GM12878 (cell line): ENCODE measurements around the gene XRN2. TPM values are rescaled to one million over a fixed set of nuclear protein-coding genes. Genes with fewer than 3 reads are reported as not detected.

Source experiments
- ATAC-seq: fragments of 200-7000 bp; cut with Tn5 transposase; 3 replicates; pipeline ENCODE4 v1.9.1; 2020; ENCODE audit warnings: mild to moderate bottlenecking, moderate library complexity
- BruUV-seq: library from RNA; stranded (reverse); fragments of 400-500 nt; replicated peaks from 2 replicates; lab custom pipeline; 2021; lab: Mats Ljungman, UMichigan
- CTCF ChIA-PET: fragments of 300-600 bp; sonication (Branson Sonifier 250); formaldehyde crosslinking; extraction: SDS; loops from one replicate; lab custom pipeline; 2021; ENCODE audit warnings: inconsistent platforms; lab: Yijun Ruan, JAX
- POLR2A ChIA-PET: fragments of 350-600 bp; formaldehyde crosslinking; extraction: SDS; loops from one replicate; lab custom pipeline; 2021; ENCODE audit warnings: inconsistent platforms; lab: Charles Lee
- RAD21 ChIA-PET: fragments of 300-600 bp; sonication (Branson Sonifier 250); formaldehyde crosslinking; loops from one replicate; lab custom pipeline; 2023; ENCODE audit warnings: antibody characterized with exemption; ENCODE audit not compliant: unreplicated experiment; lab: Charles Lee
- SMC1A ChIA-PET: fragments of 300-600 bp; sonication (Branson Sonifier 250); formaldehyde crosslinking; loops from one replicate; lab custom pipeline; 2023; ENCODE audit not compliant: unreplicated experiment, uncharacterized antibody; lab: Charles Lee
- DNase-seq: peaks from one replicate; pipeline ENCODE4 v3.0.0-alpha.2; 2011; ENCODE audit warnings: low read depth, low spot score
- FAIRE-seq: peaks from 3 replicates; lab custom pipeline; 2011; peaks lifted over from hg19 to GRCh38; lab: Jason Lieb, UNC
- H2AFZ ChIP-seq: 2 replicates; pipeline ENCODE4 v1.6.0; 2011; ENCODE audit warnings: low read depth, low read length, control low read depth; ENCODE audit not compliant: control insufficient read depth
- H3K27ac ChIP-seq: 2 replicates; pipeline ENCODE4 v1.5.1; 2011; ENCODE audit warnings: control low read depth; ENCODE audit not compliant: control insufficient read depth, insufficient read depth
- H3K27me3 ChIP-seq, 2 experiments: replicated peaks in 1 of 2; 2 replicates each; pipeline versions ENCODE4 v1.6.0 to v1.6.1; 2011; ENCODE audit warnings: low read length in 1 of 2; ENCODE audit not compliant: control insufficient read depth in 2 of 2, insufficient read depth in 2 of 2
- H3K36me3 ChIP-seq, 2 experiments: 2 replicates each; pipeline ENCODE4 v1.5.1; 2011; ENCODE audit warnings: low read length in 1 of 2; ENCODE audit not compliant: control insufficient read depth in 2 of 2, insufficient read depth in 2 of 2
- H3K4me1 ChIP-seq: 2 replicates; pipeline ENCODE4 v1.6.1; 2011; ENCODE audit warnings: mild to moderate bottlenecking, low read length, moderate library complexity, mixed read lengths; ENCODE audit not compliant: control insufficient read depth, insufficient read depth
- H3K4me2 ChIP-seq: 2 replicates; pipeline ENCODE4 v1.6.0; 2011; ENCODE audit warnings: control low read depth; ENCODE audit not compliant: control insufficient read depth, insufficient read depth
- H3K4me3 ChIP-seq: fragments of 200-600 bp; sonication (generic); 2 replicates; pipeline ENCODE4 v1.5.1; 2016
- H3K79me2 ChIP-seq: 2 replicates; pipeline ENCODE4 v1.6.0; 2011; ENCODE audit warnings: low read length; ENCODE audit not compliant: control insufficient read depth, insufficient read depth
- H3K9ac ChIP-seq: 2 replicates; pipeline ENCODE4 v1.8.0; 2011; ENCODE audit warnings: low read length, control low read depth, mixed read lengths; ENCODE audit not compliant: control insufficient read depth, insufficient read depth
- H3K9me3 ChIP-seq: replicated peaks from 3 replicates; pipeline ENCODE4 v1.5.1; 2011; ENCODE audit warnings: mild to moderate bottlenecking, low read length; ENCODE audit not compliant: control insufficient read depth, insufficient read depth
- H4K20me1 ChIP-seq: 2 replicates; pipeline ENCODE4 v1.6.0; 2011; ENCODE audit not compliant: control insufficient read depth, insufficient read depth
- CREB1 ChIP-seq: IDR thresholded peaks from 2 replicates; pipeline ENCODE4 v1.6.1; 2012; ENCODE audit warnings: low read depth, mild to moderate bottlenecking, inconsistent platforms
- MYB ChIP-seq: fragments of 150-350 bp; IDR thresholded peaks from 2 replicates; pipeline ENCODE4 v1.6.1; 2014; ENCODE audit warnings: mild to moderate bottlenecking, low read depth, low read length, borderline replicate concordance
- RAD51 ChIP-seq: fragments of 450-650 bp; IDR thresholded peaks from 2 replicates; pipeline ENCODE4 v1.6.1; 2016; ENCODE audit warnings: moderate library complexity, mild to moderate bottlenecking, inconsistent platforms
- RCOR1 ChIP-seq: conservative IDR thresholded peaks from 2 replicates; pipeline ENCODE4 v1.6.1; 2012; ENCODE audit warnings: low read depth, low read length, improper control_type of control experiment
- RFX5 ChIP-seq: IDR thresholded peaks from 2 replicates; pipeline ENCODE4 v1.6.1; 2011; ENCODE audit warnings: low read depth, low read length, improper control_type of control experiment
- RUNX3 ChIP-seq: IDR thresholded peaks from 2 replicates; pipeline ENCODE4 v1.6.1; 2012; ENCODE audit warnings: low read length, inconsistent platforms
- WRNIP1 ChIP-seq: IDR thresholded peaks from 2 replicates; pipeline ENCODE4 v1.6.1; 2011; ENCODE audit warnings: low read depth, low read length, improper control_type of control experiment, borderline replicate concordance
- ZNF384 ChIP-seq: IDR thresholded peaks from 2 replicates; pipeline ENCODE4 v1.6.1; 2012; ENCODE audit warnings: low read depth, mild to moderate bottlenecking, low read length, improper control_type of control experiment, borderline replicate concordance
- WGBS: methylation state at CpG from one replicate; pipeline ENCODE4 v1.1.6; 2016; ENCODE audit warnings: low lambda C conversion rate; ENCODE audit not compliant: insufficient replicate concordance, insufficient coverage; ENCODE audit errors: missing lambda C conversion rate; 5-methylcytosine and 5-hydroxymethylcytosine counted together
- in situ Hi-C: fragments of 300-500 bp; cut with MboI; formaldehyde crosslinking; loops from 9 replicates; pipeline ENCODE4 v1.14.3; 2018; ENCODE audit warnings: mixed read lengths
- intact Hi-C: fragments of 100-400 bp; cut with micrococcal nuclease; formaldehyde crosslinking; loops from one replicate; pipeline ENCODE4 v1.14.2; 2022; ENCODE audit not compliant: unreplicated experiment
- polyA plus RNA-seq, 11 experiments: library from polyadenylated mRNA; depleted of rRNA in 4 of 11; unstranded in 6 of 11; stranded (reverse) in 5 of 11; fragments of >200 nt; fragmentation: Nextera tagmentation in 4 of 11; fragmentation: Illumina TruSeq in 1 of 11; extraction: Ambion mirVana in 4 of 11; extraction: Trizol in 1 of 11; gene quantifications; 1 replicate in 1 of 11; 2 replicates in 10 of 11; pipeline versions ENCODE4 v1.2.1 to v1.2.3, GENCODE V29; 2011 to 2016; ENCODE audit warnings: inconsistent platforms in 2 of 11, missing spikeins in 2 of 11, low read depth in 1 of 11
- total RNA-seq, 4 experiments: library from RNA; depleted of rRNA in 3 of 4; stranded (reverse); fragments of >200 nt in 3 of 4; fragmentation: Illumina TruSeq in 1 of 4; extraction: Trizol in 1 of 4; gene quantifications; 2 replicates each; pipeline versions ENCODE4 v1.2.1 to v1.2.3, GENCODE V29; 2013 to 2021
- TF ChIP-seq, protein P1 (sequence below): fragments of 450-650 bp; formaldehyde crosslinking; IDR thresholded peaks from 2 replicates; pipeline ENCODE4 v1.5.0; 2022; ENCODE audit warnings: mild to moderate bottlenecking, missing genetic modification characterization
- TF ChIP-seq, protein P2 (sequence below): fragments of 450-650 bp; IDR thresholded peaks from 2 replicates; pipeline ENCODE4 v1.6.1; 2017; ENCODE audit warnings: antibody characterized with exemption, mild to moderate bottlenecking, moderate library complexity

Gene XRN2
- total and polyA plus RNA-seq, 10 of the 15 experiments (the other 5 are each of a cell fraction or from before 2014, with no cell fraction given): 59.7 to 97.8 (median 75.6) TPM

DNA sequence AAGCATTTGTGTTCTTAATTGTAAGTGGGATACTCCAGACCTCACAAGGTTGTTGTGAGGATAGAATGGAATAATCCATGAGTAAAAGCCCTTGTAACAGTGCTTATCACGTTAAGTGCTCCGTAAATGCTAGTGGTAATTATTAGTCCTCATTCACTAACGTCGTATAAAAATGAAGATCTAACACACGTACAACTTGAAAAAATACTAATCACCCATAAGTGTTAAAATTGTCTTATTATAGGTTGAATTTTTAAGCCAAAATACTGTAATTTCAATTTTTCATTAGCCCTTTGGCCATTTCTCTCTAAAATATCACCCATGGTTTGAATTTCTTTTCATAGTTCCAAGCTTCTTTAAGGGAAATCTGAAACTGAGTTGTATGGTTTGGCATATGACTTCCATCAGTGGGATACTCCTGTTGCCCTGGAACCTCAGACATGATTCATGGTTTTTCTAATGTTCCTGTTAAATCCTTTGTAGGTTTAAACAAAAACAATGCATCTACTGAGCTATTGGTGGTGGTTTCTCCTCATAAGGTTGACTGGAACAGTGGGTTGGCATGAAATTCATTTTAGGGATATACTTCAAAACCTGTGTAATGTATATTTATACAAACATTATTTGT lies 19.1 kb downstream of the XRN2 start:
- Histone ChIP-seq H3K4me2 (no peak overlapping the region), H2AFZ (no peak overlapping the region), H3K79me2 (peaks cover 74% of the 10 kb centered on the region), H3K4me1 (no peaks in the 10 kb centered on the region), H3K4me3 (no peak overlapping the region), H3K27me3 (no peaks in the 10 kb centered on the region), H3K9ac (no peak overlapping the region), H3K27ac (no peak overlapping the region), H4K20me1 (no peaks in the 10 kb centered on the region; the same call in 1 of the 2 replicates), H3K36me3 (no peaks in the 10 kb centered on the region), H3K9me3 (peaks cover 4% of the 10 kb centered on the region)
- no peak for FAIRE-seq
- intact Hi-C loops (no loop called here), in situ Hi-C loops (no loop called here)
- POLR2A ChIA-PET: interaction anchor here (0.9 kb wide), 1 partner anchor 10 kb away, joined by 3 read pairs; no protein-coding TSS in a partner anchor
- no peak for DNase-seq
- WGBS: 80% methylated on average over 5 of the region's 5 CpGs
- TF ChIP-seq ZNF384: no peak
- no peak for TF ChIP-seq RCOR1
- no peak for TF ChIP-seq MYB
- TF ChIP-seq RFX5: no peak
- no peak for TF ChIP-seq WRNIP1
- RAD21 ChIA-PET: no interaction called here
- SMC1A ChIA-PET: interaction anchor here (1.0 kb wide), 2 partner anchors 17 to 87 kb away, joined by 3 to 4 read pairs; no protein-coding TSS in a partner anchor
- CTCF ChIA-PET: interaction anchor here (1.3 kb wide), 1 partner anchor 87 kb away, joined by 3 read pairs; no protein-coding TSS in a partner anchor
- no TSS peak for BruUV-seq
- ATAC-seq: no peak

DNA sequence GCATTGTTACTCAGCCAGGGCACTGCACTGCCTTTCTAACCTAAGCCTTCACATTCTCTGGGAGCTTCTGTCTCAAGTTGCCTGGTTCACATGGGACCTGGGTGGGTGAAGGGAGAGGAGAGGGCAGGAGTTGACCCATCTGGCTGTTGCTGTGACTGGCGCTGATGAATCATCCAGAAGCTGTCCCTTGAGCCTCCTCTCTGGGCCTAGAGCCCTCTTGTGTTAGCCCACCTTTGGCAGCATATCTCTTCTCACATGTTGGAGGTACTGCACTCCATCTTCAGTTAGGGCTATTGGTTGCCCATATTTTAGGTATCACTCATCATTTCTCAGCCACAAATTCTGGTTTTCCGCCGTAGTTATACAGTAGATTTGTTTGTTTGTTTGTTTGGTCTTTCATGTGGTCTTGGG lies 19.8 kb downstream of the XRN2 start:
- Histone ChIP-seq H3K9ac (no peak overlapping the region), H3K79me2 (peaks cover 70% of the 10 kb centered on the region), H3K9me3 (peaks cover 4% of the 10 kb centered on the region), H3K27me3 (no peaks in the 10 kb centered on the region), H4K20me1 (no peaks in the 10 kb centered on the region; the same call in 1 of the 2 replicates), H3K36me3 (no peaks in the 10 kb centered on the region), H3K4me3 (no peak overlapping the region), H3K4me2 (no peak overlapping the region), H3K27ac (no peak overlapping the region), H3K4me1 (no peaks in the 10 kb centered on the region), H2AFZ (no peak overlapping the region)
- BruUV-seq: no TSS peak
- SMC1A ChIA-PET: interaction anchor here (1.0 kb wide), 2 partner anchors 18 to 87 kb away, joined by 3 to 4 read pairs; no protein-coding TSS in a partner anchor
- in situ Hi-C loops: no loop called here
- FAIRE-seq (no peak), ATAC-seq (no peak; the same call in 2 of the 3 replicates), DNase-seq (no peak)
- CTCF ChIA-PET: interaction anchor here (1.0 kb wide), 1 partner anchor 87 kb away, joined by 5 read pairs; no protein-coding TSS in a partner anchor
- RAD21 ChIA-PET: no interaction called here
- intact Hi-C loops: no loop called here
- WGBS: 92% methylated on average over 3 of the region's 3 CpGs
- POLR2A ChIA-PET: no interaction called here
- TF ChIP-seq RUNX3 (peak; percentile 37; the same call in 1 of the 2 replicates), RAD51 (no peak), CREB1 (no peak)
- TF ChIP-seq, protein P1, sequence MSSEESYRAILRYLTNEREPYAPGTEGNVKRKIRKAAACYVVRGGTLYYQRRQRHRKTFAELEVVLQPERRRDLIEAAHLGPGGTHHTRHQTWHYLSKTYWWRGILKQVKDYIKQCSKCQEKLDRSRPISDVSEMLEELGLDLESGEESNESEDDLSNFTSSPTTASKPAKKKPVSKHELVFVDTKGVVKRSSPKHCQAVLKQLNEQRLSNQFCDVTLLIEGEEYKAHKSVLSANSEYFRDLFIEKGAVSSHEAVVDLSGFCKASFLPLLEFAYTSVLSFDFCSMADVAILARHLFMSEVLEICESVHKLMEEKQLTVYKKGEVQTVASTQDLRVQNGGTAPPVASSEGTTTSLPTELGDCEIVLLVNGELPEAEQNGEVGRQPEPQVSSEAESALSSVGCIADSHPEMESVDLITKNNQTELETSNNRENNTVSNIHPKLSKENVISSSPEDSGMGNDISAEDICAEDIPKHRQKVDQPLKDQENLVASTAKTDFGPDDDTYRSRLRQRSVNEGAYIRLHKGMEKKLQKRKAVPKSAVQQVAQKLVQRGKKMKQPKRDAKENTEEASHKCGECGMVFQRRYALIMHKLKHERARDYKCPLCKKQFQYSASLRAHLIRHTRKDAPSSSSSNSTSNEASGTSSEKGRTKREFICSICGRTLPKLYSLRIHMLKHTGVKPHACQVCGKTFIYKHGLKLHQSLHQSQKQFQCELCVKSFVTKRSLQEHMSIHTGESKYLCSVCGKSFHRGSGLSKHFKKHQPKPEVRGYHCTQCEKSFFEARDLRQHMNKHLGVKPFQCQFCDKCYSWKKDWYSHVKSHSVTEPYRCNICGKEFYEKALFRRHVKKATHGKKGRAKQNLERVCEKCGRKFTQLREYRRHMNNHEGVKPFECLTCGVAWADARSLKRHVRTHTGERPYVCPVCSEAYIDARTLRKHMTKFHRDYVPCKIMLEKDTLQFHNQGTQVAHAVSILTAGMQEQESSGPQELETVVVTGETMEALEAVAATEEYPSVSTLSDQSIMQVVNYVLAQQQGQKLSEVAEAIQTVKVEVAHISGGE (CRISPR knock-in tag): no peak
- TF ChIP-seq, protein P2, sequence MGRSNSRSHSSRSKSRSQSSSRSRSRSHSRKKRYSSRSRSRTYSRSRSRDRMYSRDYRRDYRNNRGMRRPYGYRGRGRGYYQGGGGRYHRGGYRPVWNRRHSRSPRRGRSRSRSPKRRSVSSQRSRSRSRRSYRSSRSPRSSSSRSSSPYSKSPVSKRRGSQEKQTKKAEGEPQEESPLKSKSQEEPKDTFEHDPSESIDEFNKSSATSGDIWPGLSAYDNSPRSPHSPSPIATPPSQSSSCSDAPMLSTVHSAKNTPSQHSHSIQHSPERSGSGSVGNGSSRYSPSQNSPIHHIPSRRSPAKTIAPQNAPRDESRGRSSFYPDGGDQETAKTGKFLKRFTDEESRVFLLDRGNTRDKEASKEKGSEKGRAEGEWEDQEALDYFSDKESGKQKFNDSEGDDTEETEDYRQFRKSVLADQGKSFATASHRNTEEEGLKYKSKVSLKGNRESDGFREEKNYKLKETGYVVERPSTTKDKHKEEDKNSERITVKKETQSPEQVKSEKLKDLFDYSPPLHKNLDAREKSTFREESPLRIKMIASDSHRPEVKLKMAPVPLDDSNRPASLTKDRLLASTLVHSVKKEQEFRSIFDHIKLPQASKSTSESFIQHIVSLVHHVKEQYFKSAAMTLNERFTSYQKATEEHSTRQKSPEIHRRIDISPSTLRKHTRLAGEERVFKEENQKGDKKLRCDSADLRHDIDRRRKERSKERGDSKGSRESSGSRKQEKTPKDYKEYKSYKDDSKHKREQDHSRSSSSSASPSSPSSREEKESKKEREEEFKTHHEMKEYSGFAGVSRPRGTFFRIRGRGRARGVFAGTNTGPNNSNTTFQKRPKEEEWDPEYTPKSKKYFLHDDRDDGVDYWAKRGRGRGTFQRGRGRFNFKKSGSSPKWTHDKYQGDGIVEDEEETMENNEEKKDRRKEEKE: no peak
